K562 (cell line): ENCODE measurements around the gene DLGAP1. TPM values are rescaled to one million over a fixed set of nuclear protein-coding genes. Genes with fewer than 3 reads are reported as not detected.

Experiments used
- polyA plus RNA-seq, 8 experiments: library from polyadenylated mRNA; depleted of rRNA in 4 of 8; stranded (reverse) in 5 of 8; unstranded in 3 of 8; fragments of >200 nt; fragmentation: Nextera tagmentation in 2 of 8; fragmentation: Illumina TruSeq in 1 of 8; extraction: Ambion mirVana in 2 of 8; extraction: Trizol in 1 of 8; gene quantifications; 2 replicates each; pipeline versions ENCODE4 v1.2.1 to v1.2.3, GENCODE V29; 2011 to 2014; ENCODE audit warnings: inconsistent platforms in 1 of 8, missing spikeins in 1 of 8
- total RNA-seq, 7 experiments: library from RNA; depleted of rRNA in 6 of 7; stranded (reverse); fragments of >200 nt in 6 of 7; fragmentation: Illumina TruSeq in 2 of 7; extraction: Trizol in 2 of 7; gene quantifications; 2 replicates each; pipeline versions ENCODE4 v1.2.1 to v1.2.3, GENCODE V29; 2011 to 2021; ENCODE audit warnings: low replicate concordance in 1 of 7
- TF ChIP-seq, protein P1 (sequence below), 2 experiments: fragments of 450-650 bp; IDR thresholded peaks; 2 replicates each; pipeline ENCODE4 v1.6.1; 2016; ENCODE audit warnings: mild to moderate bottlenecking in 2 of 2, borderline replicate concordance in 1 of 2, low read depth in 1 of 2, moderate library complexity in 1 of 2

The DLGAP1 gene
- total and polyA plus RNA-seq, 9 of the 15 experiments (the other 6 are each of a cell fraction or from before 2014, with no cell fraction given), result 0.04 to 0.22 (median 0.08) TPM

DNA sequence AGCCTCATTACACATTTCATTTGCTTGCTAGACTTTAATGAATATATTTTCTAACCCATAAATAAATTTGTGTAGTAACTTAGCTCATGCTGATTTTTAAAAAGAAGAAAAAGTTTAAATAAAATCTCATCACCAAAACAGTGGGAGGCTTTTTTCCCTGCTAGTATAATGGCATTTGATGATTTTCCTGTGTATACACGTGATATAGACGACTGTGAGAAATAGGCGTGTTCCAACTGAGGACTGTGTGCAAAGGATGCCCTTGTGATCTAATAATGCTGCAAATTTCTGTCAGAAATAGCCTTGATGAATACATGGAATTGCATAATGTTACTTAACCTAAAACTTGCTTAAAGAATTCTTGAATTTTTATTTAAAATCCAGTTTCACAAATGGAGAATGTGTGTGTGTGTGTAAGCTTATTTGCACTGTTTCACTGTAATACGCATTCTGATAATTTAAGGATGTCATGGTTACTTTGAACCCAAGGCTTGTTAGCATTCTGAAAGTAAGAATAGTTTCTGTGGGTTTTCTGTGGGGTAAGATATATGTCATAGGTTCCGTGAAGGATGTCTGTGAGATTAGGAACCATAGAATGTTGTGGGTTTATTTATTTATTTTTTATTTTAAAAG lies 178.0 kb downstream of the DLGAP1 start (continued):
- TF ChIP-seq, protein P1, sequence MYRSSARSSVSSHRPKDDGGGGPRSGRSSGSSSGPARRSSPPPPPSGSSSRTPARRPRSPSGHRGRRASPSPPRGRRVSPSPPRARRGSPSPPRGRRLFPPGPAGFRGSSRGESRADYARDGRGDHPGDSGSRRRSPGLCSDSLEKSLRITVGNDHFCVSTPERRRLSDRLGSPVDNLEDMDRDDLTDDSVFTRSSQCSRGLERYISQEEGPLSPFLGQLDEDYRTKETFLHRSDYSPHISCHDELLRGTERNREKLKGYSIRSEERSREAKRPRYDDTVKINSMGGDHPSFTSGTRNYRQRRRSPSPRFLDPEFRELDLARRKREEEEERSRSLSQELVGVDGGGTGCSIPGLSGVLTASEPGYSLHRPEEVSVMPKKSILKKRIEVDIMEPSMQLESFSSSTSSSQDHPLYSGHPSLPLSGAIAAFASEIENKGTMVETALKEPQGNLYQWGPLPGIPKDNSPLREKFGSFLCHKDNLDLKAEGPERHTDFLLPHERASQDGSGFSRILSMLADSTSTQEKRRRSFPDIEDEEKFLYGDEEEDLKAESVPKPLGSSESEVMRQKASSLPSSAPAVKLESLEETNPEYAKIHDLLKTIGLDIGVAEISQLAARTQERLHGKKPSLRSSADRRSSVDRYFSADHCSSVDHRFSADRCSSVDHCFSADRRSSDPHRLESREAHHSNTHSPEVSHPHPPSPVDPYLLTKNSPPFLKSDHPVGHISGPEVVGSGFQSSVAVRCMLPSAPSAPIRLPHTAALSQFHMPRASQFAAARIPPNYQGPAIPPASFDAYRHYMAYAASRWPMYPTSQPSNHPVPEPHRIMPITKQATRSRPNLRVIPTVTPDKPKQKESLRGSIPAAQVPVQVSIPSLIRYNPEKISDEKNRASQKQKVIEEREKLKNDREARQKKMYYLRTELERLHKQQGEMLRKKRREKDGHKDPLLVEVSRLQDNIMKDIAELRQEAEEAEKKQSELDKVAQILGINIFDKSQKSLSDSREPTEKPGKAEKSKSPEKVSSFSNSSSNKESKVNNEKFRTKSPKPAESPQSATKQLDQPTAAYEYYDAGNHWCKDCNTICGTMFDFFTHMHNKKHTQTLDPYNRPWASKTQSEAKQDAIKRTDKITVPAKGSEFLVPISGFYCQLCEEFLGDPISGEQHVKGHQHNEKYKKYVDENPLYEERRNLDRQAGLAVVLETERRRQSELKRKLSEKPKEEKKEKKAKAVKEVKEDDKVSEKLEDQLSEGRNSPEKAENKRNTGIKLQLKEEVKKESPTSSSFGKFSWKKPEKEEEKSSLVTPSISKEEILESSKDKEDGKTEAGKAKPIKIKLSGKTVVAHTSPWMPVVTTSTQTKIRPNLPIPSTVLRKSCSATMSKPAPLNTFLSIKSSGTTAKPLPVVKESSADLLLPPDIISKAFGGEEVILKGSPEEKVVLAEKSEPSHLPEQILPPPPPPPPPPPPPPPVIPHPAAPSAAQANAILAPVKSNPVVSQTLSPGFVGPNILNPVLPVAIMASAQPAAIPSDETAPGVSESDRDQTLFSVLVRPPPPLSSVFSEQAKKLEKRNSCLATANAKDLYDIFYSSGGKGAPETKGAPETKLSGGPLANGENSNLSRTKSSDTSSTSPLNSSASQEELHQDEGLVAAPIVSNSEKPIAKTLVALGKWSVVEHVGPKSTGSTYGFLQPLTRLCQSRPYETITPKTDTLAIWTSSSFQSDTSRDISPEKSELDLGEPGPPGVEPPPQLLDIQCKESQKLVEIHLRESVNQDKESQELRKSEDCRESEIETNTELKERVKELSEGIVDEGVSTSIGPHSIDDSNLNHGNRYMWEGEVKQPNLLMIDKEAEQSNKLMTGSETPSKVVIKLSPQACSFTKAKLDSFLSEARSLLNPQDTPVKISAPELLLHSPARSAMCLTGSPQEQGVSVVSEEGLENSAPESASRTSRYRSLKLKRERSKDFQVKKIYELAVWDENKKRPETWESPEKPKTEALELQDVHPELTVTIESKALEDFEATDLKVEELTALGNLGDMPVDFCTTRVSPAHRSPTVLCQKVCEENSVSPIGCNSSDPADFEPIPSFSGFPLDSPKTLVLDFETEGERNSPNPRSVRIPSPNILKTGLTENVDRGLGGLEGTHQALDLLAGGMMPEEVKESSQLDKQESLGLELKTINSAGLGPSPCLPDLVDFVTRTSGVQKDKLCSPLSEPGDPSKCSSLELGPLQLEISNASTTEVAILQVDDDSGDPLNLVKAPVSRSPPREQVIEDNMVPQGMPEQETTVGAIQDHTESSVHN (IDR thresholded peaks at IDR 0.05; ENCODE audit: borderline replicate concordance in 1 of 2, low read depth in 1 of 2), result no peak
- TF ChIP-seq, all 486 proteins: peak for 0
